GM23338 (cell line): Measurements from ENCODE around the gene SCTR. TPM values are rescaled to one million over a fixed set of nuclear protein-coding genes. Genes with fewer than 3 reads are reported as not detected.

Experiments used
- ATAC-seq: fragments of 200-7000 bp; cut with Tn5 transposase; 3 replicates; pipeline ENCODE4 v1.9.1; 2020
- DNase-seq: peaks from one replicate; pipeline ENCODE4 v3.0.0-alpha.2; 2015; ENCODE audit warnings: low spot score
- H2AFZ ChIP-seq: fragments of 200-600 bp; sonication (generic); 2 replicates; pipeline ENCODE4 v1.8.0; 2016; ENCODE audit warnings: antibody characterized with exemption, mild to moderate bottlenecking, moderate library complexity
- H3F3A ChIP-seq: fragments of 200-600 bp; sonication (generic); replicated peaks from 2 replicates; pipeline ENCODE4 v1.8.0; 2017; ENCODE audit warnings: antibody characterized with exemption, mixed run types, low read depth
- H3K27ac ChIP-seq: fragments of 200-600 bp; sonication (generic); 2 replicates; pipeline ENCODE4 v1.6.1; 2016; ENCODE audit warnings: low read depth
- H3K27me3 ChIP-seq: fragments of 200-600 bp; sonication (generic); 2 replicates; pipeline ENCODE4 v1.8.0; 2016; ENCODE audit warnings: mild to moderate bottlenecking, mixed run types, moderate library complexity; ENCODE audit not compliant: insufficient read depth
- H3K36me3 ChIP-seq: fragments of 200-600 bp; sonication (generic); 2 replicates; pipeline ENCODE4 v1.8.0; 2016; ENCODE audit warnings: mild to moderate bottlenecking; ENCODE audit not compliant: insufficient read depth
- H3K4me1 ChIP-seq: fragments of 200-600 bp; sonication (generic); 2 replicates; pipeline ENCODE4 v1.8.0; 2016; ENCODE audit warnings: mild to moderate bottlenecking, moderate library complexity; ENCODE audit not compliant: insufficient read depth
- H3K4me2 ChIP-seq: fragments of 200-600 bp; sonication (generic); 2 replicates; pipeline ENCODE4 v1.7.1; 2017; ENCODE audit warnings: mixed run types
- H3K4me3 ChIP-seq: fragments of 200-600 bp; sonication (generic); 2 replicates; pipeline ENCODE4 v1.6.1; 2016; ENCODE audit warnings: mixed run types
- H3K79me2 ChIP-seq: fragments of 200-600 bp; sonication (generic); replicated peaks from 2 replicates; pipeline ENCODE4 v1.8.0; 2017; ENCODE audit warnings: mild to moderate bottlenecking; ENCODE audit not compliant: insufficient read depth
- H3K9me2 ChIP-seq: fragments of 200-600 bp; sonication (generic); 2 replicates; pipeline ENCODE4 v1.8.0; 2017; ENCODE audit not compliant: insufficient read depth
- H4K20me1 ChIP-seq: fragments of 200-600 bp; sonication (generic); replicated peaks from 2 replicates; pipeline ENCODE4 v1.8.0; 2017; ENCODE audit warnings: mild to moderate bottlenecking; ENCODE audit not compliant: insufficient read depth
- H3K27ac Mint-ChIP-seq: 2 replicates; pipeline ENCODE4 v1.8.0; 2020; ENCODE audit warnings: inconsistent platforms, mild to moderate bottlenecking, moderate library complexity, mixed read lengths
- H3K27me3 Mint-ChIP-seq: 3 replicates; pipeline ENCODE4 v1.8.0; 2022; ENCODE audit warnings: low read depth, mild to moderate bottlenecking, moderate library complexity, mixed read lengths, inconsistent platforms; ENCODE audit not compliant: insufficient read depth, poor library complexity
- H3K36me3 Mint-ChIP-seq: 3 replicates; pipeline ENCODE4 v1.8.0; 2021; ENCODE audit warnings: low read depth, mild to moderate bottlenecking, inconsistent platforms, moderate library complexity, mixed read lengths
- H3K4me1 Mint-ChIP-seq: 3 replicates; pipeline ENCODE4 v1.8.0; 2020; ENCODE audit warnings: mild to moderate bottlenecking, inconsistent platforms, mixed read lengths
- H3K4me3 Mint-ChIP-seq: 3 replicates; pipeline ENCODE4 v1.8.0; 2021; ENCODE audit warnings: moderate library complexity, mild to moderate bottlenecking, inconsistent platforms, mixed read lengths
- H3K9me3 Mint-ChIP-seq: 3 replicates; pipeline ENCODE4 v1.8.0; 2020; ENCODE audit warnings: moderate library complexity, mild to moderate bottlenecking, inconsistent platforms, mixed read lengths
- CREB1 ChIP-seq: fragments of 250-450 bp; sonication (Bioruptor Pico); IDR thresholded peaks from 2 replicates; pipeline ENCODE4 v1.5.0; 2020; ENCODE audit warnings: low read depth, mild to moderate bottlenecking, moderate library complexity
- CTCF ChIP-seq, 2 experiments: fragments of 200-600 bp in 1 of 2; sonication (generic) in 1 of 2; conservative IDR thresholded peaks; 2 replicates each; pipeline versions ENCODE4 v1.5.1 to v1.6.1; 2016 to 2017; ENCODE audit warnings: antibody characterized with exemption in 2 of 2, low read depth in 2 of 2, mild to moderate bottlenecking in 2 of 2, moderate library complexity in 1 of 2
- ETS1 ChIP-seq: IDR thresholded peaks from 2 replicates; pipeline ENCODE4 v1.6.1; 2016; ENCODE audit warnings: antibody characterized with exemption
- EZH2 ChIP-seq: fragments of 200-600 bp; sonication (generic); IDR thresholded peaks from one replicate; pipeline ENCODE4 v1.8.0; 2017; ENCODE audit warnings: antibody characterized with exemption, mild to moderate bottlenecking, low read depth; ENCODE audit not compliant: unreplicated experiment
- EZH2phosphoT487 ChIP-seq: fragments of 200-600 bp; sonication (generic); IDR thresholded peaks from one replicate; pipeline ENCODE4 v1.8.1; 2018; ENCODE audit warnings: antibody characterized with exemption; ENCODE audit not compliant: unreplicated experiment
- JUNB ChIP-seq: IDR thresholded peaks from one replicate; pipeline ENCODE4 v1.6.1; 2016; ENCODE audit warnings: antibody characterized with exemption; ENCODE audit not compliant: unreplicated experiment
- NANOG ChIP-seq: IDR thresholded peaks from 2 replicates; pipeline ENCODE4 v1.6.1; 2016; ENCODE audit warnings: antibody characterized with exemption, borderline replicate concordance
- POLR2AphosphoS5 ChIP-seq: IDR thresholded peaks from 2 replicates; pipeline ENCODE4 v1.6.1; 2016; ENCODE audit warnings: antibody characterized with exemption, low read depth
- REST ChIP-seq: IDR thresholded peaks from one replicate; pipeline ENCODE4 v1.6.1; 2018; ENCODE audit warnings: antibody characterized with exemption; ENCODE audit not compliant: unreplicated experiment
- STAT1 ChIP-seq: IDR thresholded peaks from one replicate; pipeline ENCODE4 v1.6.1; 2016; ENCODE audit warnings: antibody characterized with exemption; ENCODE audit not compliant: unreplicated experiment
- ZNF331 ChIP-seq: fragments of 250-450 bp; sonication (Bioruptor Pico); IDR thresholded peaks from 2 replicates; pipeline ENCODE4 v1.5.0; 2020; ENCODE audit warnings: low read depth, mild to moderate bottlenecking, moderate library complexity
- ZNF462 ChIP-seq: fragments of 250-450 bp; sonication (Bioruptor Pico); IDR thresholded peaks from 2 replicates; pipeline ENCODE4 v1.5.0; 2020; ENCODE audit warnings: mild to moderate bottlenecking, moderate library complexity
- polyA plus RNA-seq: library from polyadenylated mRNA; unstranded; fragments of >200 nt; fragmentation: Nextera tagmentation; extraction: Ambion mirVana; gene quantifications from 2 replicates; pipeline ENCODE4 v1.2.1, GENCODE V29; 2016
- total RNA-seq: library from RNA; depleted of rRNA; stranded (reverse); fragments of >200 nt; shearing (Covaris generic); gene quantifications from 2 replicates; pipeline ENCODE4 v1.2.3, GENCODE V29; 2014

SCTR gene
- total and polyA plus RNA-seq, 2 experiments from 2014 or later = not detected

GRCh38 chr2:119553687-119554344 is 29.5 kb upstream of the SCTR start:
- H3K36me3 Mint-ChIP-seq = no peaks in the 10 kb centered on the region
- Histone ChIP-seq H3K27me3 (no peaks in the 10 kb centered on the region), H3K9me2 (peaks cover 5% of the 10 kb centered on the region), H4K20me1 (no peaks in the 10 kb centered on the region), H3K4me1 (no peaks in the 10 kb centered on the region), H2AFZ (peak overlapping the region; percentile 9; the same call in 1 of the 2 replicates), H3K4me3 (no peak overlapping the region), H3K4me2 (no peak overlapping the region), H3K36me3 (no peaks in the 10 kb centered on the region), H3K79me2 (no peaks in the 10 kb centered on the region), H3F3A (no peaks in the 10 kb centered on the region), H3K27ac (no peak overlapping the region)
- DNase-seq = no peak
- no peak overlapping the region for H3K27ac Mint-ChIP-seq
- peaks cover 2% of the 10 kb centered on the region for H3K27me3 Mint-ChIP-seq
- no peaks in the 10 kb centered on the region; the same call in 2 of the 3 replicates for H3K4me1 Mint-ChIP-seq
- no peak overlapping the region for H3K4me3 Mint-ChIP-seq
- no peak for ATAC-seq
- no peak for TF ChIP-seq ZNF462 (CRISPR knock-in tag)
- TF ChIP-seq CREB1 (CRISPR knock-in tag) = no peak
- no peak for TF ChIP-seq ZNF331
- TF ChIP-seq ETS1 = no peak
- TF ChIP-seq EZH2phosphoT487 = no peak
- TF ChIP-seq REST = no peak
- no peak for TF ChIP-seq POLR2AphosphoS5
- TF ChIP-seq NANOG = no peak
- TF ChIP-seq STAT1 = no peak
- no peak for TF ChIP-seq JUNB
- no peak for TF ChIP-seq CTCF (conservative IDR thresholded peaks at IDR 0.05; ENCODE audit: low read depth in 2 of 2)
- no peak for TF ChIP-seq EZH2
- no peaks in the 10 kb centered on the region for H3K9me3 Mint-ChIP-seq
